ENCODE results near the gene ZNF506. TPM values are rescaled to one million over a fixed set of nuclear protein-coding genes. Genes with fewer than 3 reads are reported as not detected.
"Not testable (repeated sequence)": the region's sequence is repeated elsewhere in the genome, so short reads cannot be mapped to it uniquely, and the experiment has no call there.

Gene ZNF506
- total RNA-seq, 4 donors from 2014 or later: 18.5 to 24.1 (median 20.6) TPM

GRCh38 chr19:19835560-19836038 lies 14.0 kb upstream of the ZNF506 start:
- Histone ChIP-seq H3K27ac (replicated peaks in 1 of 4) (no peak overlapping the region), H3K27me3 (no peaks in the 10 kb centered on the region), H3K4me1 (no peaks in the 10 kb centered on the region), H3K4me3 (no peak overlapping the region), H3K36me3 (no peaks in the 10 kb centered on the region), H3K9me3 (peaks cover 0 to 76% (median 68%) of the 10 kb centered on the region in 4 donors)
- intact Hi-C loops (cut with DNase I): no loop called here
- DNase-seq (ENCODE audit: extremely low spot score): no peak
- TF ChIP-seq CTCF (IDR thresholded peaks at IDR 0.05) (no peak), POLR2A (IDR thresholded peaks at IDR 0.05; ENCODE audit: low read depth) (no peak), POLR2AphosphoS5 (IDR thresholded peaks at IDR 0.05) (no peak), EP300 (IDR thresholded peaks at IDR 0.05) (no peak)

GRCh38 chr19:19826875-19827274 lies 5.3 kb upstream of the ZNF506 start:
- DNase-seq (ENCODE audit: extremely low spot score): no peak
- Histone ChIP-seq H3K4me3 (no peak overlapping the region), H3K27ac (replicated peaks in 1 of 4) (no peak overlapping the region), H3K36me3 (no peaks in the 10 kb centered on the region), H3K9me3 (peaks cover 0 to 46% (median 30%) of the 10 kb centered on the region in 4 donors), H3K27me3 (no peaks in the 10 kb centered on the region), H3K4me1 (peaks cover 0 to 6% (median 0%) of the 10 kb centered on the region in 4 donors)
- intact Hi-C loops (cut with DNase I): no loop called here
- WGBS: 89% methylated on average over 11 of the region's 11 CpGs
- TF ChIP-seq POLR2A (IDR thresholded peaks at IDR 0.05; ENCODE audit: low read depth): no peak
- no peak for TF ChIP-seq CTCF (IDR thresholded peaks at IDR 0.05)
- TF ChIP-seq POLR2AphosphoS5 (IDR thresholded peaks at IDR 0.05): no peak
- no peak for TF ChIP-seq EP300 (IDR thresholded peaks at IDR 0.05)

GRCh38 chr19:19823916-19824315 lies 2.4 kb upstream of the ZNF506 start:
- Histone ChIP-seq H3K4me1 (peaks cover 5 to 26% (median 19%) of the 10 kb centered on the region in 4 donors), H3K4me3 (no peak overlapping the region), H3K27ac (replicated peaks in 1 of 4) (no peak overlapping the region), H3K9me3 (peaks cover 0 to 17% (median 5%) of the 10 kb centered on the region in 4 donors), H3K36me3 (peaks cover 0 to 9% (median 4%) of the 10 kb centered on the region in 4 donors), H3K27me3 (no peaks in the 10 kb centered on the region)
- WGBS: 77% methylated on average over 2 of the region's 2 CpGs
- no peak for DNase-seq (ENCODE audit: extremely low spot score)
- TF ChIP-seq EP300 (IDR thresholded peaks at IDR 0.05): no peak
- no peak for TF ChIP-seq POLR2AphosphoS5 (IDR thresholded peaks at IDR 0.05)
- TF ChIP-seq CTCF (IDR thresholded peaks at IDR 0.05): no peak
- no peak for TF ChIP-seq POLR2A (IDR thresholded peaks at IDR 0.05; ENCODE audit: low read depth)
- intact Hi-C loops (cut with DNase I): loop anchor here (5.0 kb wide), 3 partner anchors 43 to 92 kb away; partner anchors contain the start of genes ZNF14 and ZNF253

- peak overlapping the region; percentile 70 to 82 (median 75) for H3K4me3 ChIP-seq
- not testable (repeated sequence) for H3K9me3 ChIP-seq; DNase-seq (ENCODE audit: extremely low spot score); H3K27me3 ChIP-seq
- intact Hi-C loops (cut with DNase I): loop anchor here (5.0 kb wide), 3 partner anchors 45 to 90 kb away; partner anchors contain the start of genes ZNF14 and ZNF253
- H3K27ac ChIP-seq (replicated peaks in 1 of 4): peak overlapping the region; percentile 87 to 96 (median 92)
- 0% methylated on average over 11 of the region's 11 CpGs for WGBS
- H3K4me1 ChIP-seq: peaks cover 15 to 44% (median 29%) of the 10 kb centered on the region in 4 donors
- peaks cover 0 to 14% (median 4%) of the 10 kb centered on the region in 4 donors for H3K36me3 ChIP-seq
Observed at GRCh38 chr19:19821976-19822375, 426 bp upstream of the ZNF506 start.

- H3K4me1 ChIP-seq: peaks cover 15 to 53% (median 33%) of the 10 kb centered on the region in 4 donors
- intact Hi-C loops (cut with DNase I): loop anchor here (5.0 kb wide), 3 partner anchors 44 to 89 kb away; partner anchors contain the start of genes ZNF14 and ZNF253
- WGBS: 10% methylated on average over 16 of the region's 17 CpGs
- DNase-seq (ENCODE audit: extremely low spot score): no peak
- no peaks in the 10 kb centered on the region for H3K27me3 ChIP-seq
- no peak for TF ChIP-seq CTCF (IDR thresholded peaks at IDR 0.05)
- no peak for TF ChIP-seq POLR2AphosphoS5 (IDR thresholded peaks at IDR 0.05)
- no peak for TF ChIP-seq POLR2A (IDR thresholded peaks at IDR 0.05; ENCODE audit: low read depth)
- TF ChIP-seq EP300 (IDR thresholded peaks at IDR 0.05): no peak
- peak overlapping the region; percentile 87 to 96 (median 92) for H3K27ac ChIP-seq (replicated peaks in 1 of 4)
- H3K9me3 ChIP-seq: peaks cover 0 to 5% (median 0%) of the 10 kb centered on the region in 4 donors
- H3K4me3 ChIP-seq: peak overlapping the region; percentile 70 to 82 (median 75)
- H3K36me3 ChIP-seq: peaks cover 0 to 18% (median 4%) of the 10 kb centered on the region in 4 donors
Observed at GRCh38 chr19:19820774-19821320, 703 bp downstream of the ZNF506 start.
